ENCODE measurements around the gene SEC14L3. TPM values are rescaled to one million over a fixed set of nuclear protein-coding genes. Genes with fewer than 3 reads are reported as not detected.

Gene SEC14L3
- total and polyA plus RNA-seq, 2 experiments from 2014 or later: not detected

DNA sequence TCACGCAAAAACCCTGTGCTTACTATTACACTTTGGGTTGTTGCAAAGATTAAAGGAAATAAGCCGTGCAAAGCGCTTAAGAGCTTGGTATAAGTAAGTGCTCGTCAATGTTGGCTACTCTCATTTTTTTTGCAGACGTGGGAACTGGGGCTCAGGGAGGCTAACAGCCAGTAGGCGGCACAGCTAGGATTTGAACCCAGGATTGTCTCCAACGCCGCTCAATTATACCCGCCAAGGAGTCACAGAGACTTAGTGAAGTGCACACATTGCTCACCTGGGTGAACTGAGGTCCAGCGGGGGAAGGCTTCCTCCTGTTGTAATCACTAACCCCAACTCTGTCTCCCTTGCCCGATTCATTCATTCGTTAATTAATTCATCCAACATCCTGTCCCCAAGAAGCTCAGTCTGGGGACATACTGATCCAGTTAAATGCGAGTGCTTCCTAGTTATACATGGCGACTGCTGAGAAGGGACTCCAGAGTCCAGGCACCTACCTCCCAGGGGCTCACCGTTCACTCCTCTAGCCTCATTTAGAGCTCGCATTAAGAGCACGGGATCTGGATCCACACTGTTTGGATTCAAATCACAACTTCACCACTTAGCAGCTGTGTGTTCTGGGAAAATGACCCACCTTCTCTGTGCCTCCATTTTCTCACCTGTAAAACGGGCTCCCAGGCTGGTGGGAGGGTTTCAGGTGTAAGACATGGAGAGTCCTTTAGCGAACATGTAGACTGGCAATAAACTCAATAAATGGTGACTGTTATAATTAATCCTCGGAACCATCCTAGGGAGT is 47.1 kb downstream of the SEC14L3 start:
- in situ Hi-C loops (cut with MboI): no loop called here
- TF ChIP-seq EZH2phosphoT487 (IDR thresholded peaks at IDR 0.05; ENCODE audit: insufficient read depth, low read depth): no peak
- TF ChIP-seq EZH2 (IDR thresholded peaks at IDR 0.05; ENCODE audit: insufficient read depth, poor library complexity, severe bottlenecking): no peak
- DNase-seq: peak; percentile 70
- no peaks in the 10 kb centered on the region for H3K9me3 ChIP-seq (ENCODE audit: low read depth)
- H3K4me1 ChIP-seq (ENCODE audit: insufficient read depth): peaks cover 36% of the 10 kb centered on the region
- peak overlapping the region; percentile 69 for H2AFZ ChIP-seq
- 32 to 37% methylated on average over 20 of the region's 20 CpGs for WGBS, 2 experiments (ENCODE audit: low coverage in 1 of 2, low lambda C conversion rate in 2 of 2, missing lambda C conversion rate in 2 of 2)
- no peaks in the 10 kb centered on the region for H3K9me2 ChIP-seq (ENCODE audit: insufficient read depth)
- H3K79me2 ChIP-seq (ENCODE audit: insufficient read depth): no peaks in the 10 kb centered on the region
- H3K4me3 ChIP-seq: peak overlapping the region; percentile 79
- peak overlapping the region; percentile 88 for H3K4me2 ChIP-seq (ENCODE audit: unreplicated experiment)
- H3K27me3 ChIP-seq (replicated peaks; ENCODE audit: insufficient read depth): no peaks in the 10 kb centered on the region
- H3K27ac ChIP-seq: peak overlapping the region; percentile 97
- no peaks in the 10 kb centered on the region for H3K36me3 ChIP-seq (ENCODE audit: low read depth)
- peaks cover 37% of the 10 kb centered on the region for H3F3A ChIP-seq (ENCODE audit: insufficient read depth)
- H4K20me1 ChIP-seq (ENCODE audit: insufficient read depth): no peaks in the 10 kb centered on the region
- peak overlapping the region; percentile 91 for H3K9ac ChIP-seq

DNA sequence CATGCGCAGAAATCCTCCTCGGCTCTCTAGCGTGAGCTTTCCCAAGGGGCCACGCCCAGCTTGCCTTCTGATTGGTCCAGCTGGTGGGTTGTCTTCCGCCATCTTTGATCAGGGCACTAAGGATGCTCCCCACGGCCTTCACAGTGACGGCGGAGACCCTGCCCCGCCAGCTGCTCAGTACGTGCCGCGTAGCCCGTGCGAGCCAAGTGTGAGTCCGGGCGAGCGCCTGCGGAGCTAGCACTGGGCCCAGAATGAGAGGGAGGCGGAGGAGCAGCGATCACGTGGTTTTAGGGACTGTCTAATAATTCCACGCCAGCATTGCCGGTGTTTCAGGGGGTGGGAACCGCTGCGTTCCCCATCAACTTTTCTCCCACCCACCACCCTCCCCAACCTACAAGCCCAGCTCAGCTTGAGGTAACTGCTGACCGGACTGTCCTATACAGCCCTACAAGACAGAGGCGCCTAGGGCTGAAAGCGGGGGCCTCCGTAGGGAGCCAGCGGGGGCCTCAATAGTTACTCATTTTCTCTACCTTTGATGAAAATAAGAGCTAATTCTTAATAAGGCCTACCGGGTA is 47.8 kb downstream of the SEC14L3 start:
- peaks cover 44% of the 10 kb centered on the region for H3F3A ChIP-seq (ENCODE audit: insufficient read depth)
- H3K79me2 ChIP-seq (ENCODE audit: insufficient read depth): no peaks in the 10 kb centered on the region
- H3K27me3 ChIP-seq (replicated peaks; ENCODE audit: insufficient read depth): no peaks in the 10 kb centered on the region
- DNase-seq: peak; percentile 100
- peak overlapping the region; percentile 79 for H3K4me3 ChIP-seq
- WGBS, 2 experiments (ENCODE audit: low coverage in 1 of 2, low lambda C conversion rate in 2 of 2, missing lambda C conversion rate in 2 of 2): 0% methylated on average over 24 to 27 of the region's 31 CpGs
- H2AFZ ChIP-seq: peak overlapping the region; percentile 69
- H3K36me3 ChIP-seq (ENCODE audit: low read depth): no peaks in the 10 kb centered on the region
- H3K4me2 ChIP-seq (ENCODE audit: unreplicated experiment): peak overlapping the region; percentile 88
- peak overlapping the region; percentile 97 for H3K27ac ChIP-seq
- TF ChIP-seq EZH2phosphoT487 (IDR thresholded peaks at IDR 0.05; ENCODE audit: insufficient read depth, low read depth) (no peak), EZH2 (IDR thresholded peaks at IDR 0.05; ENCODE audit: insufficient read depth, poor library complexity, severe bottlenecking) (no peak)
- peaks cover 43% of the 10 kb centered on the region for H3K4me1 ChIP-seq (ENCODE audit: insufficient read depth)
- no peaks in the 10 kb centered on the region for H3K9me3 ChIP-seq (ENCODE audit: low read depth)
- peak overlapping the region; percentile 91 for H3K9ac ChIP-seq
- no peaks in the 10 kb centered on the region for H3K9me2 ChIP-seq (ENCODE audit: insufficient read depth)
- in situ Hi-C loops (cut with MboI): no loop called here
- H4K20me1 ChIP-seq (ENCODE audit: insufficient read depth): no peaks in the 10 kb centered on the region

DNA sequence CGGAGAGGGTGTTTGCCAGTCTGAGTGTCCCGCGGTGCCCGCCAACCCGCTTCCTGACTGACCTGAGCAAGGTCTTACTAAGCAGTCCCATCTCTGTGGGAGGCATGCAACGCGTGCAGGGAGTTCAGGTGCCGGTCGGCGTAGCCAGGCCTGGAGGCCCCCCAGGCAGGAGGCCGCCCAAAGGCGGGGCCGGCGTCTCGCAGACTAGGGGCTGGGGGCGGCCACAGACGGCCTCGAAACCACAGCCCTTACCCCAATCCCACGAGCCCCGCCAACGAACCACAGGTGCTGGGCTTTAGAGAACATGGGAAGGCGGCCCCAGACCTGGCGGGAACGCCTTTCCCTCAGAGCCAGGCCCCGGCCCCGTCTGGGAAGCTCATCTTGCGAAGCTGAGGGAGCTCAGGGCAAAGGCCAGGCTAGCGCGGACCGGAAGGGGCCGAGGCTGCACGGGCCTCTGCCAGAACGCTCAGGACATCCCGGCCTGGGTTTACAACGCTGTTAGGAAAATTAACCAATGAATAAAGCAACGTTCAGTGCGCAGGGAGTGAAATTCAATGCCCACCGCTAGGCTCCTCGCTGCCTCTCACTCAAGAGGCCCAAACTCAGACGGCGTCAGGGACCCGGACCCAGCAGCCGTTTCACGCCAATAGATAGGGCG is 48.4 kb downstream of the SEC14L3 start:
- Histone ChIP-seq H3K36me3 (ENCODE audit: low read depth) (no peaks in the 10 kb centered on the region), H3K9me2 (ENCODE audit: insufficient read depth) (no peaks in the 10 kb centered on the region), H2AFZ (no peak overlapping the region), H3K4me1 (ENCODE audit: insufficient read depth) (peaks cover 43% of the 10 kb centered on the region), H3K27ac (peak overlapping the region; percentile 97), H3F3A (ENCODE audit: insufficient read depth) (peaks cover 50% of the 10 kb centered on the region), H3K4me3 (peak overlapping the region; percentile 79), H3K79me2 (ENCODE audit: insufficient read depth) (no peaks in the 10 kb centered on the region), H3K4me2 (ENCODE audit: unreplicated experiment) (peak overlapping the region; percentile 81), H3K27me3 (replicated peaks; ENCODE audit: insufficient read depth) (no peaks in the 10 kb centered on the region), H3K9me3 (ENCODE audit: low read depth) (no peaks in the 10 kb centered on the region), H4K20me1 (ENCODE audit: insufficient read depth) (no peaks in the 10 kb centered on the region), H3K9ac (peak overlapping the region; percentile 91)
- WGBS, 2 experiments (ENCODE audit: low coverage in 1 of 2, low lambda C conversion rate in 2 of 2, missing lambda C conversion rate in 2 of 2): 1 to 2% methylated on average over 40 to 44 of the region's 45 CpGs
- in situ Hi-C loops (cut with MboI): no loop called here
- DNase-seq: peak; percentile 81
- TF ChIP-seq EZH2 (IDR thresholded peaks at IDR 0.05; ENCODE audit: insufficient read depth, poor library complexity, severe bottlenecking) (no peak), EZH2phosphoT487 (IDR thresholded peaks at IDR 0.05; ENCODE audit: insufficient read depth, low read depth) (no peak)

DNA sequence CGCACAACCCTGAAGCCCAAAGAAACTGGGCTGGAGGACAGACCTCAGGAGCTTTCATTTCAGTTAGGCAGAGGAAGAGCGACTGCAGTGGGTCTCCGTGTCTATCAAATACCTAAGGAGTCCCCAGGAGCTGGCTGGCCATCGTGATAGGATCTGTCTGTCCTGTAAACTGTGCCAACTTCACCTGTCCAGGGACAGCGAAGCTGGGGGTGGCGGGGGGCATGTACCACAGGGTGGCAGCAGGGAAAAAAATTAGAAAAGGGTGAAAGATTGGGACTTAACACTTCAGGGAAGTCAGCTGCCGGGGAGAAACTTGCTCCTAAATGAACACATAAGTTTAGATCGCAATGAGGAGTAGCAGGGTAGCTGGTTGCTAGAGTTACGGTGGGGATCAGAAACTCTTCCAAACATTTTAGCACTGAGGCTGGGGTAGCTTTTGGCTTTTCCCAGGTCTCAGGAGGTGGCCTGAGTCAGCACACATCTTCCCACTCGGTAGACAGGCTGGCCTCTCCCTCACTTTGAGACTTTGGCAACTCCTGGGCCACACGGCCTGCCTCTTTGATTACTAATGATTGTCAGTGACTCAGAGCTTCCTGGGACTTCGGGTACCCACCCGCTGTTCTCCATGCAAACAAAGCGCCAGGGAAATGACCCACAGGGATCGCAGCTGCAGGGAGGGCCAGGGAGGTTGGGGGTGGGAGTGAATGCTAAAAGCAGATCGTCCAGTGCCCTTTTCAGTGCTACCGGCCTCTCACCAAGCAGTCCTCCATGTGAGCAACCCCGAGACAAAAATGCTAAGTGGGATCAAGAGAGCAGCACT is 49.1 kb downstream of the SEC14L3 start:
- Histone ChIP-seq H3K79me2 (ENCODE audit: insufficient read depth) (no peaks in the 10 kb centered on the region), H3K9ac (peak overlapping the region; percentile 91), H3K9me2 (ENCODE audit: insufficient read depth) (no peaks in the 10 kb centered on the region), H3K27me3 (replicated peaks; ENCODE audit: insufficient read depth) (no peaks in the 10 kb centered on the region), H3K36me3 (ENCODE audit: low read depth) (no peaks in the 10 kb centered on the region), H3K27ac (peak overlapping the region; percentile 97), H2AFZ (no peak overlapping the region), H3K4me3 (peak overlapping the region; percentile 79), H3K4me2 (ENCODE audit: unreplicated experiment) (peak overlapping the region; percentile 81), H4K20me1 (ENCODE audit: insufficient read depth) (no peaks in the 10 kb centered on the region), H3F3A (ENCODE audit: insufficient read depth) (peaks cover 57% of the 10 kb centered on the region), H3K4me1 (ENCODE audit: insufficient read depth) (peaks cover 43% of the 10 kb centered on the region), H3K9me3 (ENCODE audit: low read depth) (no peaks in the 10 kb centered on the region)
- peak; percentile 99 for DNase-seq
- WGBS, 2 experiments (ENCODE audit: low coverage in 1 of 2, low lambda C conversion rate in 2 of 2, missing lambda C conversion rate in 2 of 2): 16 to 17% methylated on average over 18 of the region's 18 CpGs
- in situ Hi-C loops (cut with MboI): no loop called here
- TF ChIP-seq EZH2phosphoT487 (IDR thresholded peaks at IDR 0.05; ENCODE audit: insufficient read depth, low read depth) (no peak), EZH2 (IDR thresholded peaks at IDR 0.05; ENCODE audit: insufficient read depth, poor library complexity, severe bottlenecking) (no peak)

Data from GM23248 (cell line).